Measurements from ENCODE around the gene WSCD2.

- TF ChIP-seq CTCF (IDR thresholded peaks at IDR 0.05) (no peak), POLR2A (IDR thresholded peaks at IDR 0.05) (no peak)
Observed at GRCh38 chr12:108270035-108270848, 141.2 kb downstream of the WSCD2 start.

Data from breast epithelium (tissue), 3 donors.